ENCODE data around the gene CCDC74B. TPM values are rescaled to one million over a fixed set of nuclear protein-coding genes. Genes with fewer than 3 reads are reported as not detected.
A peak's percentile ranks its signal among the peaks of the same experiment; 100 is the strongest.
"Not testable (repeated sequence)": the region's sequence is repeated elsewhere in the genome, so short reads cannot be mapped to it uniquely, and the experiment has no call there.

Gene CCDC74B
- total RNA-seq, 6 donors from 2014 or later, result 0.40 to 20.5 (median 9.5) TPM

- Histone ChIP-seq H3K36me3 (peaks cover 0 to 72% (median 41%) of the 10 kb centered on the region in 4 donors), H3K27me3 (no peaks in the 10 kb centered on the region), H3K4me1 (no peaks in the 10 kb centered on the region), H3K9me3 (no peaks in the 10 kb centered on the region), H3K4me3 (no peak overlapping the region), H3K27ac (no peak overlapping the region)
- DNase-seq, result peak in 1 of 2 donors; percentile 78
- ATAC-seq (ENCODE audit: low FRiP score in 2 of 2), result no peak
- 95 to 100% methylated on average over 9 to 28 of the region's 29 CpGs for WGBS, 2 donors
- TF ChIP-seq POLR2AphosphoS5 (IDR thresholded peaks at IDR 0.05), result no peak
Measured at GRCh38 chr2:130154773-130155765, 10.2 kb upstream of the CCDC74B start.

GRCh38 chr2:130154423-130154770 is 9.5 kb upstream of the CCDC74B start:
- H3K9me3 ChIP-seq; H3K27ac ChIP-seq; H3K4me1 ChIP-seq; H3K27me3 ChIP-seq; H3K4me3 ChIP-seq; ATAC-seq (ENCODE audit: low FRiP score in 2 of 2): not testable (repeated sequence)
- 89% methylated on average over 6 of the region's 8 CpGs; no CpG with 5 or more reads in 1 of the 2 donors for WGBS, 2 donors
- DNase-seq, result peak in 1 of 2 donors; percentile 37
- H3K36me3 ChIP-seq, result peaks cover 0 to 65% (median 38%) of the 10 kb centered on the region in 4 donors

DNA sequence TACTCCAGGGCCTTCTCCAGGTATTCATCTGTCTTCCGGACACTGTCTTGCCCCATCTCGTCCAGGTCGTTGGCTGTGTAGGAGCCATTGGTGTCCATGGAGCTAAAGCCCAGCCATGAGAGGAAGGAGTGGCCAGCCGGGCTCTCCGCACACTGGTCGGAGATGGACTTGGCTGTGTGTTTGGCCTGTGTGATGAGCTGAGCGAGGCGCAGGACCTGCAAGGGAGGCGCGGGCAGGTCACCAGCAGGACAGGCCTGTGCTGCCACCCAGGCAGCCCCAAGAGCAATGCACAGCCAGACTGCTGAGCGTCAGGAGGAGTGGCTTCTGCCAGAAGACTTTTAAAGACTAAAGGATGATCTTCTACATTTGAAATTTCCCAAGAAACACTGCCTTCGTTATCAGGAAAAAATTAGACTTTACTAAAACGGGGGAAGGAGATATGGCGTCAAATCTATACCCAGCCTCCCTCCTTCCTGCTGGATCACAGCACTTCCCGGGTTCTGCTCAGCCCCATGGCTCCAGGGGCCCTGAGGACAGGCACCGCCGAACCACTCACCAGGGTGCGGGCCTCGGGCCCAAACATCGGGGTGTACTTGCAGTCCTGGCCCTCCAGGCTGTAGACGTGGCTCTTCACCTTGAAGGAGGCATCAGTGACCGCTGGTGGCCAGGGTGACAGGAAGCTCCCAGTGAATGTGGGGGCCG is 9.0 kb upstream of the CCDC74B start:
- not testable (repeated sequence) for H3K4me3 ChIP-seq; H3K27ac ChIP-seq; H3K27me3 ChIP-seq; H3K4me1 ChIP-seq; ATAC-seq (ENCODE audit: low FRiP score in 2 of 2); H3K9me3 ChIP-seq
- peaks cover 0 to 60% (median 36%) of the 10 kb centered on the region in 4 donors for H3K36me3 ChIP-seq
- DNase-seq, result peak in 1 of 2 donors; percentile 64
- 95 to 97% methylated on average over 14 to 18 of the region's 23 CpGs for WGBS, 2 donors

GRCh38 chr2:130152816-130153595 is 8.1 kb upstream of the CCDC74B start:
- no peak for ATAC-seq (ENCODE audit: low FRiP score in 2 of 2)
- no peaks in the 10 kb centered on the region for H3K9me3 ChIP-seq
- H3K27me3 ChIP-seq, result no peaks in the 10 kb centered on the region
- no peaks in the 10 kb centered on the region for H3K4me1 ChIP-seq
- peaks cover 0 to 52% (median 32%) of the 10 kb centered on the region in 4 donors for H3K36me3 ChIP-seq
- 98% methylated on average over 21 of the region's 25 CpGs; no CpG with 5 or more reads in 1 of the 2 donors for WGBS, 2 donors
- peak in 1 of 2 donors; percentile 52 for DNase-seq
- TF ChIP-seq CTCF (IDR thresholded peaks at IDR 0.05) (no peak), POLR2A (IDR thresholded peaks at IDR 0.05) (no peak), EP300 (IDR thresholded peaks at IDR 0.05) (no peak), POLR2AphosphoS5 (IDR thresholded peaks at IDR 0.05) (no peak)
- H3K27ac ChIP-seq, result no peak overlapping the region
- no peak overlapping the region for H3K4me3 ChIP-seq

- not testable (repeated sequence) for H3K4me1 ChIP-seq; ATAC-seq (ENCODE audit: low FRiP score in 2 of 2); H3K27ac ChIP-seq; H3K4me3 ChIP-seq; H3K27me3 ChIP-seq; H3K9me3 ChIP-seq
- DNase-seq, result peak in 1 of 2 donors; percentile 61
- H3K36me3 ChIP-seq, result peaks cover 0 to 45% (median 30%) of the 10 kb centered on the region in 4 donors
- 97% methylated on average over 7 to 27 of the region's 27 CpGs for WGBS, 2 donors
Measured at GRCh38 chr2:130152136-130152815, 7.4 kb upstream of the CCDC74B start.

- not testable (repeated sequence) for H3K27me3 ChIP-seq; H3K9me3 ChIP-seq; ATAC-seq (ENCODE audit: low FRiP score in 2 of 2); DNase-seq; H3K4me1 ChIP-seq; H3K4me3 ChIP-seq; H3K27ac ChIP-seq
- H3K36me3 ChIP-seq, result peaks cover 0 to 44% (median 30%) of the 10 kb centered on the region in 4 donors
- WGBS, 2 donors, result 0 to 64% methylated on average over 1 to 5 of the region's 5 CpGs
Measured at GRCh38 chr2:130151145-130151512, 6.2 kb upstream of the CCDC74B start.

Data from upper lobe of left lung (tissue), 6 donors.